Measurements from ENCODE around the gene MASP2.
"Not testable (repeated sequence)": the region's sequence is repeated elsewhere in the genome, so short reads cannot be mapped to it uniquely, and the experiment has no call there.

The MASP2 gene

GRCh38 chr1:11042995-11043874 lies 3.8 kb downstream of the MASP2 start:
- in situ Hi-C loops (cut with MboI; ENCODE audit: low pct_unique_long_range_greater_than_20kb, low sequenced_read_pairs) = loop anchor here (25.0 kb wide), 2 partner anchors 594 to 694 kb away; partner anchors contain the start of gene AGTRAP
- no peak for DNase-seq

GRCh38 chr1:11042065-11042464 lies 5.0 kb downstream of the MASP2 start:
- in situ Hi-C loops (cut with MboI; ENCODE audit: low pct_unique_long_range_greater_than_20kb, low sequenced_read_pairs) = loop anchor here (25.0 kb wide), 2 partner anchors 595 to 695 kb away; partner anchors contain the start of gene AGTRAP

GRCh38 chr1:11041048-11041447 lies 6.0 kb downstream of the MASP2 start:
- in situ Hi-C loops (cut with MboI; ENCODE audit: low pct_unique_long_range_greater_than_20kb, low sequenced_read_pairs) = loop anchor here (25.0 kb wide), 2 partner anchors 596 to 696 kb away; partner anchors contain the start of gene AGTRAP
- no peak for DNase-seq

More at GRCh38 chr1:11042065-11042464, 5.0 kb downstream of the MASP2 start:
- DNase-seq = no peak

- DNase-seq = not testable (repeated sequence)
- in situ Hi-C loops (cut with MboI; ENCODE audit: low pct_unique_long_range_greater_than_20kb, low sequenced_read_pairs) = loop anchor here (25.0 kb wide), 2 partner anchors 597 to 697 kb away; partner anchors contain the start of gene AGTRAP
These were observed 7.0 kb downstream of the MASP2 start for GRCh38 chr1:11040105-11040429.

GRCh38 chr1:11039351-11040104 lies 7.5 kb downstream of the MASP2 start:
- no peak for DNase-seq
- in situ Hi-C loops (cut with MboI; ENCODE audit: low pct_unique_long_range_greater_than_20kb, low sequenced_read_pairs) = loop anchor here (25.0 kb wide), 2 partner anchors 598 to 698 kb away; partner anchors contain the start of gene AGTRAP

GRCh38 chr1:11037740-11038182 lies 9.3 kb downstream of the MASP2 start:
- DNase-seq = peak; percentile 86
- in situ Hi-C loops (cut with MboI; ENCODE audit: low pct_unique_long_range_greater_than_20kb, low sequenced_read_pairs) = loop anchor here (25.0 kb wide), 2 partner anchors 600 to 700 kb away; partner anchors contain the start of gene AGTRAP

- in situ Hi-C loops (cut with MboI; ENCODE audit: low pct_unique_long_range_greater_than_20kb, low sequenced_read_pairs) = loop anchor here (25.0 kb wide), 2 partner anchors 600 to 700 kb away; partner anchors contain the start of gene AGTRAP
These were observed 9.9 kb downstream of the MASP2 start for GRCh38 chr1:11037019-11037739.

GRCh38 chr1:11031624-11032262 lies 15.3 kb downstream of the MASP2 start:
- no peak for DNase-seq
- in situ Hi-C loops (cut with MboI; ENCODE audit: low pct_unique_long_range_greater_than_20kb, low sequenced_read_pairs) = loop anchor here (25.0 kb wide), 2 partner anchors 606 to 706 kb away; partner anchors contain the start of gene AGTRAP

More at GRCh38 chr1:11037019-11037739, 9.9 kb downstream of the MASP2 start:
- DNase-seq = not testable (repeated sequence)

GRCh38 chr1:11030865-11031264 lies 16.2 kb downstream of the MASP2 start:
- in situ Hi-C loops (cut with MboI; ENCODE audit: low pct_unique_long_range_greater_than_20kb, low sequenced_read_pairs) = loop anchor here (25.0 kb wide), 2 partner anchors 606 to 706 kb away; partner anchors contain the start of gene AGTRAP
- no peak for DNase-seq

GRCh38 chr1:11028018-11028417 lies 19.0 kb downstream of the MASP2 start:
- no peak for DNase-seq
- in situ Hi-C loops (cut with MboI; ENCODE audit: low pct_unique_long_range_greater_than_20kb, low sequenced_read_pairs) = loop anchor here (25.0 kb wide), 2 partner anchors 609 to 709 kb away; partner anchors contain the start of gene AGTRAP

GRCh38 chr1:11027316-11027715 lies 19.7 kb downstream of the MASP2 start:
- in situ Hi-C loops (cut with MboI; ENCODE audit: low pct_unique_long_range_greater_than_20kb, low sequenced_read_pairs) = loop anchor here (25.0 kb wide), 2 partner anchors 610 to 710 kb away; partner anchors contain the start of gene AGTRAP
- no peak for DNase-seq

GRCh38 chr1:11026903-11027302 lies 20.1 kb downstream of the MASP2 start:
- in situ Hi-C loops (cut with MboI; ENCODE audit: low pct_unique_long_range_greater_than_20kb, low sequenced_read_pairs) = loop anchor here (25.0 kb wide), 2 partner anchors 610 to 710 kb away; partner anchors contain the start of gene AGTRAP
- DNase-seq = no peak

- no peak for DNase-seq
- in situ Hi-C loops (cut with MboI; ENCODE audit: low pct_unique_long_range_greater_than_20kb, low sequenced_read_pairs) = loop anchor here (25.0 kb wide), 2 partner anchors 611 to 711 kb away; partner anchors contain the start of gene AGTRAP
These were observed 21.0 kb downstream of the MASP2 start for GRCh38 chr1:11026052-11026451.

GRCh38 chr1:11025618-11026017 lies 21.4 kb downstream of the MASP2 start:
- DNase-seq = no peak
- in situ Hi-C loops (cut with MboI; ENCODE audit: low pct_unique_long_range_greater_than_20kb, low sequenced_read_pairs) = loop anchor here (25.0 kb wide), 2 partner anchors 612 to 712 kb away; partner anchors contain the start of gene AGTRAP

GRCh38 chr1:11024874-11025203 lies 22.2 kb downstream of the MASP2 start:
- no peak for DNase-seq
- in situ Hi-C loops (cut with MboI; ENCODE audit: low pct_unique_long_range_greater_than_20kb, low sequenced_read_pairs) = loop anchor here (25.0 kb wide), 2 partner anchors 612 to 712 kb away; partner anchors contain the start of gene AGTRAP

- no peak for DNase-seq
- in situ Hi-C loops (cut with MboI; ENCODE audit: low pct_unique_long_range_greater_than_20kb, low sequenced_read_pairs) = no loop called here
These were observed 22.7 kb downstream of the MASP2 start for GRCh38 chr1:11024154-11024873.

- in situ Hi-C loops (cut with MboI; ENCODE audit: low pct_unique_long_range_greater_than_20kb, low sequenced_read_pairs) = no loop called here
- DNase-seq = no peak
These were observed 23.8 kb downstream of the MASP2 start for GRCh38 chr1:11023201-11023600.

All from KBM-7 (cell line).